Stimulated activated CD4-positive, alpha-beta T cell treated with anti-CD3 and anti-CD28 coated beads, TNF-alpha, amount 100 ng/mL, for 24 hours (primary cell): ENCODE results near the gene RIIAD1.
A peak's percentile ranks its signal among the peaks of the same experiment; 100 is the strongest.
"Not testable (repeated sequence)": the region's sequence is repeated elsewhere in the genome, so short reads cannot be mapped to it uniquely, and the experiment has no call there.

ENCODE experiments used
- DNase-seq, 3 experiments: peaks; one replicate each; pipeline ENCODE4 v3.0.0-alpha.2; 2020; ENCODE audit warnings: low read depth in 3 of 3

Gene RIIAD1

DNA sequence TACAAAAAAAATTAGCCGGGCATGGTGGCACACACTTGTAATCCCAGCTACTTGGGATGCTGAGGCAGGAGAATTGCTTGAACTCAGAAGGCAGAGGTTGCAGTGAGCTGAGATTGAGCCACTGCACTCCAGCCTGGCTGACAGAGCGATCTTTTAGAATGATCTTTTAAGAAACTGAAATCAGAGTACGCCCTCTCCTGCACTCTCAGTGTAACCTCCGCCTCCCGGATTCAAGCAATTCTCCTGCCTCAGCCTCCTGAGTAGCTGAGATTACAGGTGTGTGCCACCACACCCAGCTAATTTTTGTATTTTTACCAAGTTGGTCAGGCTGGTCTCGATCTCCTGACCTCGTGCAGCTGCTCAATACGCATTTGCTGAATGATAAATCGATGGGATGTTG is 12.7 kb downstream of the RIIAD1 start:
- not testable (repeated sequence) for DNase-seq

- DNase-seq: no peak
Measured at GRCh38 chr1:151737026-151737425, 15.7 kb downstream of the RIIAD1 start.

DNA sequence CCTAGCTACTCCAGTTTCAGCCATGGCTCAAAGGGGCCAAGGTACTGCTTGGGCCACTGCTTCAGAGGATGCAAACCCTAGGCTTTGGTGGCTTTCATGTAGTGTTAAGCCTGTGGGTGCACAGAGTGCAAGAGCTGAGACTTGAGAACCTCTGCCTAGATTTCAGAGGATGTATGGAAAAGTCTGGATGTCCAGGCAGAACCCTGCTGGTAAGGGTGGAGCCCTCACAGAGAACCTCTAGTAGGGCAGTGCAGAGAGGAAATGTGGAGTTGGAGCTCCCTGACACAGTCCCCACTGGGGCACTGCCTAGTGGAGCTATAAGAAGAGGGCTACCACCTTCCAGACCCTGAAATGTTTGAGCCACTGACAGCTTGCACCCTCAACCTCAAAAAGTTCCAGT is 16.2 kb downstream of the RIIAD1 start:
- no peak for DNase-seq

GRCh38 chr1:151739590-151740355 is 18.5 kb downstream of the RIIAD1 start:
- no peak for DNase-seq

DNA sequence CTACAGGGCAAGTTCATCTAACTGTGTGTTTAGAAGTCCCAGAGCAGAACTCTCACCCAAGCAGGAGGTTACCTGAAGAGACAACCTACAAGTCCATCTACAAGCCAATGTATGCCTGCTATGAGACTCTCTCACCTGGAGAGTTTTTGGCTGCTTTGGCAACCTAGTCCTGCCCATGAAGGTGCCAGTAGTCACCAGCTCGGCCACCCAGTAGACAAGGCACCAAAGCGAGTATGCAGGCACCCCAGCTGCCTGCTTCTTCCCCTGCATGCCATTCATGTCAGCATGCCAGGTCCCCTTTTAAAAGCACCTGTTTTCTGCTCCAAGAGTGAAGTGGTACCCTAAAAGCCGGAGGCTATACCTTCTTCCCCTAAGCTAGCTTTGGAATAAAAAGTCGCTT is 20.2 kb downstream of the RIIAD1 start:
- DNase-seq: no peak

GRCh38 chr1:151756291-151756690 is 35.0 kb downstream of the RIIAD1 start:
- no peak for DNase-seq

- DNase-seq: no peak
Measured at GRCh38 chr1:151759241-151759640, 37.9 kb downstream of the RIIAD1 start.

DNA sequence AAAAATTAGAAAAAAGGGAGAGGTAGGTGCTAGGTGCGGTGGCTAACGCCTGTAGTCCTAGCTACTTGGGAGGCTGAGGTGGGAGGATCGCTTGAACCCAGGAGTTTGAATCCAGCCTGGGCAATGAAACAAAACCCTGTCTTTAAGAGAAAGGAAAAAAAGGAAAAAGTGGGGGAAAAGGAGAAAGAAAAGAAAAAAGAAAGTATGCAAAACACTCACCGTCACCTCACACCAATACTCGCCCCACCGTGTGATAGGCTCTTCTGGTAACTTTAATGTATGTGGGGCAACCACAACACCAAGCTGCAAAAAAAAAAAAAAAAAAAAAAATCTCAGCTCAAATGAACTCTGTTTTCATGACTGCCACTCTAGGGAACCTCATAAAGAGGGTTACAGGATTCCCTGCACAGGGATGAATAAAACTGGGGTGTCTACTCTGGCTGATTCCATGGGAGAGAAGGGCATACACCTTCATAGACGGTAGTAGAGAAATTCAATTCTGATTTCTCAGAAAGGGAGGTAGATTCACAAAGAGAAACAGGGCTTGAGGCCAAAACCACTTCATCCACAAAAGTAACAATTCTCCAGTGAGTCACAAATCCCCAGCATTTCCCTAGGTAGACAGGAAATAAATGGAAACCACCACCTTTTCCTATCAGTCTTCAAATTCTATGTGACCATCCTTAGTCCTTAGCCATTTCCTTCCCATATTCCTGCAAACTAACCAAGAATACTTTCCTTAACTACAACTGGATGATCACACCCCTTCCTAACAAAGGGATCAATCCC is 39.5 kb downstream of the RIIAD1 start:
- DNase-seq: no peak

GRCh38 chr1:151762941-151763921 is 41.9 kb downstream of the RIIAD1 start, which contains the start of gene MRPL9:
MRPL9 (minus strand) TSS chr1:151763496; CDS start chr1:151763479, 17 bp downstream.
- DNase-seq: peak; percentile 73 to 83 (median 73)

GRCh38 chr1:151763990-151764389 is 42.7 kb downstream of the RIIAD1 start:
- no peak for DNase-seq

DNA sequence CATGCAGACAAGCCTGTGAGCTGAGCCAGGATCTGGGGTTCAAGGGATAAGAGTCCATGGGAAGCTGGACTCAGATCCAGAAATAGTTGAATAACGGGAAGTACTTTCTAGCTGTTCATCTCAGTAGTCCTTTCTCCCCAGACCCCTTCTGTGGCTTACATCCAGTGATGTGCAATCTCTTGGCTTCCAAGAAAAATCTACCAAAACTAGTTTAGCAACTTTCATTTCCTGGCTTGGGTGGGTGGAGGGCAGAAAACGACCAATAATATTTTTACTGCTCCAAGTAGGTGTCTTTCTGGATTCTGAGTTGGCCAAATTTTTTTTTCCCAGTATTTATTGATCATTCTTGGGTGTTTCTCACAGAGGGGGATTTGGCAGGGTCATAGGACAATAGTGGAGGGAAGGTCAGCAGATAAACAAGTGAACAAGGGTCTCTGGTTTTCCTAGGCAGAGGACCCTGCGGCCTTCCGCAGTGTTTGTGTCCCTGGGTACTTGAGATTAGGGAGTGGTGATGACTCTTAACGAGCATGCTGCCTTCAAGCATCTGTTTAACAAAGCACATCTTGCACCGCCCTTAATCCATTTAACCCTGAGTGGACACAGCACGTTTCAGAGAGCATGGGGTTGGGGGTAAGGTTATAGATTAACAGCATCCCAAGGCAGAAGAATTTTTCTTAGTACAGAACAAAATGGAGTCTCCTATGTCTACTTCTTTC is 47.2 kb downstream of the RIIAD1 start:
- not testable (repeated sequence) for DNase-seq

- not testable (repeated sequence) for DNase-seq
Measured at GRCh38 chr1:151769270-151769669, 47.9 kb downstream of the RIIAD1 start.

- no peak for DNase-seq
Measured at GRCh38 chr1:151773702-151774101, 52.4 kb downstream of the RIIAD1 start.

DNA sequence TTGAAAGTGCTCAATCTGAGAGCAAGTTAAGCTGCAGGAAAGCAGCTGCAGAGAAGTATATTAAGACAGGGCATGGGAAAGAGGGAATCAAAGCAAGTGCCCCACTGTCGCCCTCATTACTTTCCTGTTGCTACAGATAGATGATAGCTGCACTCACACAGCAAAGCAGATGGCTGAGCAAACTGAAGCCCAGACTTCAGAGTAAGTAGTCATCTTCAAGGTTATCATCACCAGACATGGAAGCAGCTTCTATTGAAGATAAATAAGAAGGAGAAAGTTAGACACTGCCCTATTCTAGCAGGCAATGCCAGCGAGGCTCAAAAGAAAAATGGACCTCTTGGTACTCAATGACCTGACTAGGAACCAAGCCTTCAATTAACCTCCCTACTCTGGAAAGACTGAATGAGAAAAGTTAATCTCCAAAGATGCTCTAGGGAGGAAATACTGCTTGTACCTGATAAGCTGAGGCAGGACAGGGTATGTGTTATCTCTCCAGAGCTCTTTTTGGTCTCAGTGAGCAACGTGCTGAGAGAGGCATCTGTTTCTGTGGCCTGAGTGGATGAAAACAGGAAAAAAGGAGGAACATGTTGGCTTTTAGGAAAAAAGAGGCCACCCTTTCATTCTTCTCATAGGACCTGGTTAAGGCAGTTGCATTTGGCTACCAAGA is 53.1 kb downstream of the RIIAD1 start:
- DNase-seq: no peak

DNA sequence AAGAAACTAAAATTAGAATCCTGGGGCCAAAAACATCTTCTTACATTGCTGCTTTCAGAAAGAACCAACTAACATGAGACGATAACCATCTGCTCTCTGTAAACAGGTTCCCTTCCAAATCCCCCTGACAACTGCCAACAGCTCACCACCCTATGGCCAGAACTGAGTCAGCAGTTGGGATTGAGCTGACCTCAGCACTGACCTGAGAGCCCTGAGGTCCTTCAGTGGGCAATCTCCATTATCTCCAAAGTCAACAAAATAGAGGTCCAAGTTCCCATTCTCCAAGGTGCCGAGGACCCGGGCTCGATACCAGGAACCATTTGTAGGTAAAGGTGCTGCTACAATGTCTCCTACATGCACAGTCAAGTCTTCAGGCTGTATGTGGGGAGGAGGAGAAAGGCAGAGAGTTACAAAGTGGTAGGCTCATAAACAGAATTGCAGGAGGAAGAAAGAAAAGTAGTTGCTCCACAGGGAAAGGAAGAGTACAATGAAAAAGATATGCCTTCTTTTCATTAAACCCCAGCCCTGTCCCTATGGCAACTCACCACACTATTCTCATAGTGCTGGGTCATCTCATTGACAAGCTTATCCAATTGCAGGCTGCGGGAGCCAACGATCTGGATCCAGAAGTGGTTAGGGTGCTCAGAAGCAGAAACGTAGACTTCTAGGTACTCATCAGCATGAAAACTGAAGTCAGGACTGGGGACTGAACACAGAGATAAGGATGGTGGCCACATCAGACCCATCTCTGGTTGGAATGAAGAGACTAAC is 54.8 kb downstream of the RIIAD1 start:
- DNase-seq: no peak

- DNase-seq: no peak
Measured at GRCh38 chr1:151776665-151777062, 55.3 kb downstream of the RIIAD1 start.

DNA sequence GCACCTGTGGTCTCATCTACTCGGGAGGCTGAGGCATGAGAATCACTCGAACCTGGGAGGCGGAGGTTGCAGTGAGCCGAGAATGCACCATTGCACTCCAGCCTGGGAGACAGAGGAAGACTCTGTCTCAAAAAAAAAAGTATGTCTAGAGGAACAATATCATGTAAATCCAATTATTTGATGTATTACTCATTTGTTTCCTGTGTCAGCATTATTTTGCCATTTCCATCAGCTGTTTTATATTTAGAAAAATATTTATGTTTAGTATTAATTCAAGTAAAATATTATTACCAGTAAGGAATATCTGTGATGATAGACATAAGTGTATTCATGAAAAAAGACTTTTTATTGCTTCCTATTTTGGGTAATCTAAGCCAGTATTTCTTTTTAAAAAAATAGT is 56.0 kb downstream of the RIIAD1 start:
- DNase-seq: no peak
